ENCODE data around the gene FAAH2. TPM values are rescaled to one million over a fixed set of nuclear protein-coding genes. Genes with fewer than 3 reads are reported as not detected.

FAAH2 gene
- polyA plus RNA-seq, 1 of the 3 experiments (the other 2 are of a cell fraction) = 0.05 TPM

- TF ChIP-seq TAF1 (IDR thresholded peaks at IDR 0.05; ENCODE audit: borderline replicate concordance, low read depth, low read length) (no peak), YY1 (IDR thresholded peaks at IDR 0.05; ENCODE audit: low read depth) (no peak)
Observed at GRCh38 chrX:57422289-57422688, 135.8 kb downstream of the FAAH2 start (continued).

GRCh38 chrX:57422790-57423189 is 136.3 kb downstream of the FAAH2 start:
- H3F3A ChIP-seq (replicated peaks; ENCODE audit: insufficient read depth) = no peaks in the 10 kb centered on the region
- WGBS (ENCODE audit: low lambda C conversion rate) = 0% methylated on average over 2 of the region's 2 CpGs
- H3K79me2 ChIP-seq (ENCODE audit: insufficient read depth) = no peaks in the 10 kb centered on the region
- no peak overlapping the region for H3K27ac ChIP-seq (ENCODE audit: low read depth in 2 of 2, low read length in 1 of 2)
- H4K20me1 ChIP-seq (ENCODE audit: insufficient read depth) = no peaks in the 10 kb centered on the region
- H2AFZ ChIP-seq (ENCODE audit: low read depth) = no peak overlapping the region
- no peak for TF ChIP-seq RAD21 (IDR thresholded peaks at IDR 0.05; ENCODE audit: low read length)
- TF ChIP-seq TCF12 (IDR thresholded peaks at IDR 0.05) = no peak
- TF ChIP-seq TAF1 (IDR thresholded peaks at IDR 0.05; ENCODE audit: borderline replicate concordance, low read depth, low read length) = no peak
- no peak for TF ChIP-seq CHD2 (IDR thresholded peaks at IDR 0.05; ENCODE audit: low read length, partially characterized antibody)
- no peak for TF ChIP-seq ELF1 (IDR thresholded peaks at IDR 0.05)
- TF ChIP-seq JUND (IDR thresholded peaks at IDR 0.05) = no peak
- TF ChIP-seq YY1 (IDR thresholded peaks at IDR 0.05; ENCODE audit: low read depth) = no peak
- TF ChIP-seq, protein P1, sequence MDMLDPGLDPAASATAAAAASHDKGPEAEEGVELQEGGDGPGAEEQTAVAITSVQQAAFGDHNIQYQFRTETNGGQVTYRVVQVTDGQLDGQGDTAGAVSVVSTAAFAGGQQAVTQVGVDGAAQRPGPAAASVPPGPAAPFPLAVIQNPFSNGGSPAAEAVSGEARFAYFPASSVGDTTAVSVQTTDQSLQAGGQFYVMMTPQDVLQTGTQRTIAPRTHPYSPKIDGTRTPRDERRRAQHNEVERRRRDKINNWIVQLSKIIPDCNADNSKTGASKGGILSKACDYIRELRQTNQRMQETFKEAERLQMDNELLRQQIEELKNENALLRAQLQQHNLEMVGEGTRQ (IDR thresholded peaks at IDR 0.05; ENCODE audit: borderline replicate concordance, low read depth, low read length) = no peak
- TF ChIP-seq, protein P2, sequence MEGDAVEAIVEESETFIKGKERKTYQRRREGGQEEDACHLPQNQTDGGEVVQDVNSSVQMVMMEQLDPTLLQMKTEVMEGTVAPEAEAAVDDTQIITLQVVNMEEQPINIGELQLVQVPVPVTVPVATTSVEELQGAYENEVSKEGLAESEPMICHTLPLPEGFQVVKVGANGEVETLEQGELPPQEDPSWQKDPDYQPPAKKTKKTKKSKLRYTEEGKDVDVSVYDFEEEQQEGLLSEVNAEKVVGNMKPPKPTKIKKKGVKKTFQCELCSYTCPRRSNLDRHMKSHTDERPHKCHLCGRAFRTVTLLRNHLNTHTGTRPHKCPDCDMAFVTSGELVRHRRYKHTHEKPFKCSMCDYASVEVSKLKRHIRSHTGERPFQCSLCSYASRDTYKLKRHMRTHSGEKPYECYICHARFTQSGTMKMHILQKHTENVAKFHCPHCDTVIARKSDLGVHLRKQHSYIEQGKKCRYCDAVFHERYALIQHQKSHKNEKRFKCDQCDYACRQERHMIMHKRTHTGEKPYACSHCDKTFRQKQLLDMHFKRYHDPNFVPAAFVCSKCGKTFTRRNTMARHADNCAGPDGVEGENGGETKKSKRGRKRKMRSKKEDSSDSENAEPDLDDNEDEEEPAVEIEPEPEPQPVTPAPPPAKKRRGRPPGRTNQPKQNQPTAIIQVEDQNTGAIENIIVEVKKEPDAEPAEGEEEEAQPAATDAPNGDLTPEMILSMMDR (IDR thresholded peaks at IDR 0.05) = no peak
- no peak for TF ChIP-seq GABPA (IDR thresholded peaks at IDR 0.05; ENCODE audit: low read depth)
- TF ChIP-seq MXI1 (IDR thresholded peaks at IDR 0.05; ENCODE audit: low read depth, low read length) = no peak
- TF ChIP-seq NFIC (IDR thresholded peaks at IDR 0.05; ENCODE audit: borderline replicate concordance) = no peak
- TF ChIP-seq FOSL2 (IDR thresholded peaks at IDR 0.05; ENCODE audit: borderline replicate concordance, low read depth) = no peak
- TF ChIP-seq, protein P3, sequence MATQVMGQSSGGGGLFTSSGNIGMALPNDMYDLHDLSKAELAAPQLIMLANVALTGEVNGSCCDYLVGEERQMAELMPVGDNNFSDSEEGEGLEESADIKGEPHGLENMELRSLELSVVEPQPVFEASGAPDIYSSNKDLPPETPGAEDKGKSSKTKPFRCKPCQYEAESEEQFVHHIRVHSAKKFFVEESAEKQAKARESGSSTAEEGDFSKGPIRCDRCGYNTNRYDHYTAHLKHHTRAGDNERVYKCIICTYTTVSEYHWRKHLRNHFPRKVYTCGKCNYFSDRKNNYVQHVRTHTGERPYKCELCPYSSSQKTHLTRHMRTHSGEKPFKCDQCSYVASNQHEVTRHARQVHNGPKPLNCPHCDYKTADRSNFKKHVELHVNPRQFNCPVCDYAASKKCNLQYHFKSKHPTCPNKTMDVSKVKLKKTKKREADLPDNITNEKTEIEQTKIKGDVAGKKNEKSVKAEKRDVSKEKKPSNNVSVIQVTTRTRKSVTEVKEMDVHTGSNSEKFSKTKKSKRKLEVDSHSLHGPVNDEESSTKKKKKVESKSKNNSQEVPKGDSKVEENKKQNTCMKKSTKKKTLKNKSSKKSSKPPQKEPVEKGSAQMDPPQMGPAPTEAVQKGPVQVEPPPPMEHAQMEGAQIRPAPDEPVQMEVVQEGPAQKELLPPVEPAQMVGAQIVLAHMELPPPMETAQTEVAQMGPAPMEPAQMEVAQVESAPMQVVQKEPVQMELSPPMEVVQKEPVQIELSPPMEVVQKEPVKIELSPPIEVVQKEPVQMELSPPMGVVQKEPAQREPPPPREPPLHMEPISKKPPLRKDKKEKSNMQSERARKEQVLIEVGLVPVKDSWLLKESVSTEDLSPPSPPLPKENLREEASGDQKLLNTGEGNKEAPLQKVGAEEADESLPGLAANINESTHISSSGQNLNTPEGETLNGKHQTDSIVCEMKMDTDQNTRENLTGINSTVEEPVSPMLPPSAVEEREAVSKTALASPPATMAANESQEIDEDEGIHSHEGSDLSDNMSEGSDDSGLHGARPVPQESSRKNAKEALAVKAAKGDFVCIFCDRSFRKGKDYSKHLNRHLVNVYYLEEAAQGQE (IDR thresholded peaks at IDR 0.05; ENCODE audit: low read depth, low read length) = no peak
- TF ChIP-seq, protein P4, sequence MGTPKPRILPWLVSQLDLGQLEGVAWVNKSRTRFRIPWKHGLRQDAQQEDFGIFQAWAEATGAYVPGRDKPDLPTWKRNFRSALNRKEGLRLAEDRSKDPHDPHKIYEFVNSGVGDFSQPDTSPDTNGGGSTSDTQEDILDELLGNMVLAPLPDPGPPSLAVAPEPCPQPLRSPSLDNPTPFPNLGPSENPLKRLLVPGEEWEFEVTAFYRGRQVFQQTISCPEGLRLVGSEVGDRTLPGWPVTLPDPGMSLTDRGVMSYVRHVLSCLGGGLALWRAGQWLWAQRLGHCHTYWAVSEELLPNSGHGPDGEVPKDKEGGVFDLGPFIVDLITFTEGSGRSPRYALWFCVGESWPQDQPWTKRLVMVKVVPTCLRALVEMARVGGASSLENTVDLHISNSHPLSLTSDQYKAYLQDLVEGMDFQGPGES (IDR thresholded peaks at IDR 0.05; ENCODE audit: low read depth, low read length) = no peak
- CTCF ChIA-PET = no interaction called here
- no peak overlapping the region for H3K4me3 ChIP-seq (ENCODE audit: low read depth in 2 of 2, low read length in 1 of 2)
- no peaks in the 10 kb centered on the region for H3K9me3 ChIP-seq
- H3K4me1 ChIP-seq (ENCODE audit: control insufficient read depth in 1 of 2, insufficient read depth in 2 of 2, low read depth in 1 of 2, low read length in 1 of 2) = no peaks in the 10 kb centered on the region
- POLR2A ChIA-PET = no interaction called here
- H3K9ac ChIP-seq = no peak overlapping the region
- no peaks in the 10 kb centered on the region for H3K36me3 ChIP-seq (replicated peaks in 1 of 2; ENCODE audit: control insufficient read depth in 1 of 2, insufficient read depth in 2 of 2, low read length in 1 of 2)
- H3K9me2 ChIP-seq = no peaks in the 10 kb centered on the region; the same call in 1 of the 2 replicates
- DNase-seq = no peak
- no peaks in the 10 kb centered on the region for H3K27me3 ChIP-seq (ENCODE audit: insufficient read depth)
- no peak overlapping the region for H3K4me2 ChIP-seq
